Limb (tissue), 2 donors: ENCODE measurements around the gene ABTB2.
A peak's percentile ranks its signal among the peaks of the same experiment; 100 is the strongest.
"Not testable (repeated sequence)": the region's sequence is repeated elsewhere in the genome, so short reads cannot be mapped to it uniquely, and the experiment has no call there.

Experiments used
- DNase-seq, 2 donors: peaks; one replicate each; pipeline ENCODE4 v3.0.0-alpha.2; 2016; ENCODE audit errors: extremely low spot score in 2 of 2

Gene ABTB2

DNA sequence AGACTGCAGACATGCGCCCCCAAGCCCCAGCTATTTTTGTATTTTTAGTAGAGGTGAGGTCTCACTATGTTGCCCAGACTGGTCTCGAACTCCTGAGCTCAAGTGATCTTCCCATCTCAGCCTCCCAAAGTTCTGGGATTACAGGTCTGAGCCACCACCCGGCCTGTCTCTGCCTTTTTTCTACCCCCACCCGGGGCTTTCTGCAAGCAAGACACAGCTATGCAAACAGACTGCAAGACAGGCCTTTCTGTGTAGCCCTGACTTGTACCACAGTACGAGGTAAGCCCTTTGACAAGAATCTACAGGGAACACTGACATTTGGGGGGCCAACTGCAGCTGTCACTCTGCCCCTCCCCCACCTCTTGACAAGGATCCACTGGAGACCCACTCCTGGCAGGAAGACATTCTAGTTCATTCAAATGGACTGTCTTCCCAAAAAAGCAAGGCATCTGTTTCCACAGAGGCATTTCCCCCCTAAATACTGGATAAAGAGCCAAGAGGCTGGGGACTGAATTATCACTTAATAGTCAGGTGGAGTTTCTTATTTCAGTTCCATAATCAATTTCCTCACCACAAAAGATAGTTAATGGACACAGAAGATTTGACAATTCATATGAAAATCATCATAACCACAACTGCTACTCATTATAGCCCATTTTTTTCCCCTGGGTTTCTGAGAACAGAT lies 118.2 kb downstream of the ABTB2 start:
- DNase-seq, result no peak

GRCh38 chr11:34238966-34239365 lies 118.8 kb downstream of the ABTB2 start:
- DNase-seq, result no peak

GRCh38 chr11:34238533-34238932 lies 119.3 kb downstream of the ABTB2 start:
- DNase-seq, result no peak

DNA sequence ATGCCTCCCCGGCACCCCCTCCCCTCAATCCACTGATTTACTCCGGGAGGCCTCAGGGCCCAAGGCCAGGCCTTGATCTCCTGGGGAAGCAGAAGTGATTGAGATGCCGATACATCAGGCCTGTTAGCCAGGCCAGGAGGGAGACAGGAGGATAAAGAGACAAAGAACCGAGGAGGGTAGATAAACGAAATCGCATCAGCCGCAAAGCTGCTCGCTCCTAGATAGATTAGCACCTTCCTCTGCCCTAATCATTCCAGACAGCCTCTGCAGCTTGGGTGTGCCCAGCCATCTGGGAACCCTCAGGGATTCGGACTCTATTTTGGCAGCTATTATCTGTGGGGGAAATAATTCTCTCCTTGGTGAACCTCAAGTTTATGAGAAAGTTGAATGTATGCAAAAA lies 121.2 kb downstream of the ABTB2 start:
- no peak for DNase-seq

GRCh38 chr11:34235591-34236071 lies 122.2 kb downstream of the ABTB2 start:
- DNase-seq, result no peak

DNA sequence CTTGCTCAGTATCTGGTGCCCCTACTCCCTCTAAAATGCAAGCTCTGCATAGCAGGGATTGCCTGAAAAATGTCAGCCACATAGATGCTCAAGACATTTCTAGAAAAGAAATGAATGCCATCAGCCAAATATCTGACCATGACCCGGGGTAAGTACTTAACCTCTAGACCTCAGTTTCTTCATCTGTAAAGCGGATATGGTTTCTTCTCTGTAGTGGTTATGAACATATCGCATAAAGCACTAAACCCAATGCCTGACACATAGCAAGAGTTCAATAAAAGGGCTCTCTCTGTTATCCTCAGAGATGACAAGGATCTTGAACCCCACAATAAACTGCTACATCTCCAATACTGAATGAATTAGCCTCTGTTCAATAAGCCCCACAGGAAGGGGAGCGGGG lies 122.6 kb downstream of the ABTB2 start:
- DNase-seq, result no peak

DNA sequence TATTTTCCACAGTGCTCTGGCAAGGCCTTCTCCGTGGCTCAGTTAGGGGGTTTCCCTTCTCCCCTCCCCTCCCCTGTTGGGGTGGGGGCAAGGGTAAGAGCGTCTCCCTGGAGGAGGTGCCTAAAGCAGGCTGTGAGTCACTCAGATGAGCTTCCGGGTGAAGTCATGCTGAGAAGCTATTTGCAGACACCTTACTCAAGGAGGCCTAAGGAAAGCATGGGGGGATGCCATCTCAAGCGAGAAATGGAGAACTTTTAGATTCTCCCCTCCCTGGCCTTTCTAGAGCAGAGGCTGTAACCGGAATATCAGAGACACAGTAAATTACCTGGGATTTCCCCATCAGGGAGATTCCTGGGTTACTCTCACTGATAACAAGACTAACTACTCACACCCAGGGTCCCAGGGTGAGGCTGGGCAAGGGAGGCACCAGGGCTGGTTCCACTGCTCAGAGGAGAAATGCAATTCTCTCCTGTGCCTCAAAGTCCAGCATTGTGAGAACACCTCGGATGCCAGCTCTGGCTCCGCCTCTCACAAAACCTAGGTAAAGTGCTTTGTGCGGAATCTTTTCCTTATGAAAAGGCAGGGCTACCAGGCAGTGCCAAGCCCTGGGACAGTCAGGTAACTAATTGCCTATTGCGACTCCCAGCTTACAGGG lies 123.6 kb downstream of the ABTB2 start:
- DNase-seq, result no peak

- DNase-seq, result no peak
Observed at GRCh38 chr11:34233215-34233614, 124.6 kb downstream of the ABTB2 start.

GRCh38 chr11:34232807-34233206 lies 125.0 kb downstream of the ABTB2 start:
- DNase-seq, result no peak

DNA sequence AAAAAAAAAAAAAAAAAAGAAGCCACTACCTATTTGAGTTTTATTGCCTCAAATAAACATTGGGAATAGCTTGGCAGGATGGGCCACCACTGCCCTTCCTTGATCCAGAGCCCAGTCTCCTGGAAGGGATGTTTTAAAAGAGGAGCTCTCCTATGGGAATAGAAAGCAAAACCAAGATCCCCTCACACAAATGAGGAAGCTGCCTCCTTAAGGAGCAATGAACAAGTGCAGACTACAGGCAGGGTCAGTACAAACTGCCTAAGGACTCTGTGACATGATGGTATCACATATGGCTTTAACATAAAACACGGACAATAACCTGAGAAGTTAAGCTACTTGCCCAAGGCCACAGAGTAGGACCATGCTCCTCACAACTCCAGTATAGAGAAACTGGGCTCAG lies 131.6 kb downstream of the ABTB2 start:
- DNase-seq, result no peak

DNA sequence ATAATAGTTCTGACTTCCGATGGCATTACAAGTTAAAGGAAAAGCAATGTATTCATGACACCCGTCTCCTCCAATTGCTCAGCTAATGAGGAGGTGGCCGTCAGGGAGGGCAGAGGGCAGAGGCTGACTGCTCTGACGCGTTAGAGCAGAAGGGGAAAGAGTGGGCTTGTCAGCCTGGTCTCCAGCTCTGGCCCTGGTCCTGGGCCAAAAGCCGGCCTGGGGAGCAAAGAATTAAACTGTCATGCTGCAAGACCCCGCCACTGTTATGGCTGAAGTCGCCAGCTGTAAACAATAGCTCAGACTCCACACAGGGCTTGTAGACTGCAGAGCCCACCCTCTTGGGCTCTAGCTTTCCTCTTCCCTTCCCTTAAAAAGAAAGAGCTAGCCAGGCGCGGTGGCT lies 132.7 kb downstream of the ABTB2 start:
- no peak for DNase-seq

DNA sequence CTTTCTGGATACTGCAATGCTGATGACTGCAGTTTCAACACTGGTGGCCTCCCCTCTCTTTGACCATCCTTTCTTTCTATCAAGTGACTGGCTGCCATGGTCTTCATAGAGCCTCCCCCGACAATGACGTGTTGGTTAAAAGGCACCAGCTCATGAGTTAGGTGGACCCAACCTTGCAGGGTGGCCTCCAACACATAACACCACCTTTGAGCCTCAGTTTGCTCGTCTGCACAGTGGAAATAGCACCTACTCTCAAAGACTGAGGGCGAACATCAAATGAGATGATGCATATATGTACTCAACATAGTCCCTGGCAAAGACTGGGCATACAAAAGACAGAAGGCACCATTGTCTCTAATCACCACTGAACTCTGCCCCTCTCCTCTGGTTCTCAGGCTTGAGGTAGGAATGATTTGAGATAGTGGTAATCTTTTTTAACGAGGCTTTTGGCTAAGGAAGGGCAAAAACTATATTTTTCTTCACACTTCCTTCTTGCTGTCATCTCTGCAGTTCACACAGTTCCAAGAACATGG lies 133.3 kb downstream of the ABTB2 start:
- no peak for DNase-seq

DNA sequence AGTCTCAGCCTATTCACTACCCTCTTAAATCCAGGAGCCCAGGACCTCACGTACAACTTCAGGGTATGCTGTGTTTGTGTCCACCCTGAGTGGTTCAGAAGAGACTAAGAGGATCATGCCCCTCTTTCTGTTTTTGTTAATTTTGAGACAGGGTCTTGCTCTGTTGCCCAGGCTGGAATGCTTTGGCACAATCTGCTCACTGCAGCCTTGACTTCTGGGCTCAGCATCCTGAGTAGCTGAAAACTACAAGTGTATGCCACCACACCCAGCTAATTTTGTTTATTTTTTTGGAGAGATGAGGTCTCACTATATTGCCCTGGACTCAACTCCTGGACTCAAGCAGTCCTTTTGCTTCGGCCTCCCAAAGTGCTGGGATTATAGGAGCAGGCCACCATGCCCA lies 133.9 kb downstream of the ABTB2 start:
- DNase-seq, result no peak

DNA sequence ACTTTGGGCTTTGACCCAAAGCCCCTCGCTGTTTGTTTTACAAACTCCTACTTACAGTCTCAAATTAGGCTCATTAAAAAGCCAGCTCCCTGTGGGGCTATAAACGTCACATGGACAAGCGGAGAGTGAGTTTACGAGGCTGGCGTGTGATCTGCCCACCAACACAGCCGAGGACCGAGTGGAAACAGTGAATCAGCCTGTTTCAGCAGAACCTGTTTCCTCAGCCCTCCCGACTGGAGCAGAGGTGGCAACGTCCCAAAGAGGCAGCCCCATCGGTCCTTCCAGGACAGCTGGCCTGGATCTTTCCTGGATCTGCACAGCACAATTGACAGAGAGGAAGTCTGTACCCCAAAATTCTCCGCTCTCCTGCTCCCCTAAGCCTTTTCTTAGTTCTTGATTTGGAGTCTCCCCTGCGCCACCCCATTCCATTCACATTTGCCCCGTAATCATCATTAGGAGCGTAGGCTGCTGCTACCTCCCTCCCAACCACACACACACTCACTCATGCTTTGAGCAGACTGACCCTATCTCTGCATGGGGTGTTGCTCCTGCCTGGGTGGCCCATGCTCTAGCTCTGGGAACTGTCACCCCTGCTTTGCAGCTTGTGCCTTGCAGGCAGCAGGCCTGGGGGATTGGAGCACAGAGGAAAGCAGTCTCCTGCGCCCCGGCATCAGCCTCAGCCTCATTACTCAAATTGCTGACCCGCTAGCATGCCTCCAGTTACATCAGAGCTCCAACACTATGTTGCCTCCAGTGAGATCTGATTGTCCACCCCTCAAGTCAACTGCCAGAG lies 134.6 kb downstream of the ABTB2 start:
- peak in 1 of 2 donors; percentile 50 for DNase-seq

- DNase-seq, result no peak
Observed at GRCh38 chr11:34222030-34222429, 135.8 kb downstream of the ABTB2 start.

GRCh38 chr11:34219941-34220370 lies 137.9 kb downstream of the ABTB2 start:
- DNase-seq, result no peak

GRCh38 chr11:34219279-34219678 lies 138.5 kb downstream of the ABTB2 start:
- DNase-seq, result no peak

DNA sequence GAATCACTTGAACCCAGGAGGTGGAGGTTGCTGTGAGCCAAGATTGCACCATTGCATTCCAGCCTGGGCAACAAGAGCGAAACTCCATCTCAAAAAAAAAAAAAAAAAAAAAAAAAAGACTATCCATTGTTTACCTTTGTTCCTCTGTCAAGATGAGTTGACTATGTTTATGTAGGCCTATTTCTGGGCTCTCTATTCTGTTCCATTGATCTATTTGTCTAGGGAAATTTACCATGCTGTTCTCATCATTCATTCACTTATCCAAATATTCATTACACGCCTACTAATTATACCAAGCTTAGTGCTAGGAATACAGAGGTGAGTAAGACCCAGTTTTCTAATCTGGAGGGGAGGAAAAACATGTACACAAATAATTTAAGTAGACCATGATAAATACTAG lies 139.1 kb downstream of the ABTB2 start:
- not testable (repeated sequence) for DNase-seq

- DNase-seq, result no peak
Observed at GRCh38 chr11:34218067-34218466, 139.7 kb downstream of the ABTB2 start.

DNA sequence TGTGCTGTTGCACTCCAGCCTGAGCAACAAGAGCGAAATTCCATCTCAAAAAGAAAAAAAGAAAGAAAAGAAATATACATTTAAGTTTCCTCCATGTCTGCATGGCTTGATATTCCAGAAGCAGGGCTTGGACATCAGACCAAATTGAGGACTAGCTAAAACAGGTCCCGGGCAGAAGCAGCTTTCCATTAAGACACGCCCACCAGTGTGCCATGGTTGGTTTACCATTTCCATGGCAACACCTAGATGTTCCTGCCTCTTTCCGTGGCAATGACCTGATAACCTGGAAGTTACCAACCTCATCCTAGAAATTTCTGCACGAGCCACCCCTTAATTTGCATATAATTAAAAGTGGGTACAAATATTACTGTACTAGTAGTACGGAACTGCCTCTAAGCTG lies 141.1 kb downstream of the ABTB2 start:
- no peak for DNase-seq

DNA sequence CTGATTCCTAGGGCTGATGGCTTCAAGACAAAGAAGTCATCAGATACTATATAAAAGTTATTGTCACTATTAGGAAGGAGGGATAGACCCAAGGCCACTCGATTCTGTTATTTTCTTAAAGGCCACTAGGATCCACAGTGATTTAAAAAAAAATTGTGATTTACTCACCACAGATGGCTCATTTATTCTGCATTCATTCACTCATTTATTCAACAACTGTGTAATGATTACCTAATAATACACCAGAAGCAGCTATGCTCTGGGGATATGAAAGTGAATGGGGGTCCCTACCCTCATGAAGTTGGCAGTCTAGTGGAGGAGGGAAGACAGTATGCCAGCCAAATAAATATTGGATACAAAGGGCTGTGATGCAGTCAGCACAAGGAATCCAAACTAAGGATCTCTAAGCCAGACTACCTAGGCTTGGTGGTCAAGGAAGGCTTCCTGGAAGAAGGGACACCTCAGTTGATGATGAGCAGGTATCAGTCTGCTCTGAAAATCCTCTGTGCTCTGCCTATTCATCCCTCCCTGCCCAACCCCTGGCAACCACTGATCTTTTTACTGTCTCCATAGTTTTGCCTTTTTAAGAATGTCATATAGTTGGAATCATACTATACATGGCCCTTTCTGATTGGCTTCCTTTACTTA lies 141.9 kb downstream of the ABTB2 start:
- no peak for DNase-seq
